Activated gamma-delta T cell treated with anti-CD3 and anti-CD28 coated beads, Interleukin-2, amount 50 U/mL, for 16 hours (primary cell): Measurements from ENCODE around the gene DHX8.

Experiments used
- DNase-seq: peaks from one replicate; pipeline ENCODE4 v3.0.0-alpha.2; 2020; ENCODE audit warnings: low read depth

DHX8 gene

DNA sequence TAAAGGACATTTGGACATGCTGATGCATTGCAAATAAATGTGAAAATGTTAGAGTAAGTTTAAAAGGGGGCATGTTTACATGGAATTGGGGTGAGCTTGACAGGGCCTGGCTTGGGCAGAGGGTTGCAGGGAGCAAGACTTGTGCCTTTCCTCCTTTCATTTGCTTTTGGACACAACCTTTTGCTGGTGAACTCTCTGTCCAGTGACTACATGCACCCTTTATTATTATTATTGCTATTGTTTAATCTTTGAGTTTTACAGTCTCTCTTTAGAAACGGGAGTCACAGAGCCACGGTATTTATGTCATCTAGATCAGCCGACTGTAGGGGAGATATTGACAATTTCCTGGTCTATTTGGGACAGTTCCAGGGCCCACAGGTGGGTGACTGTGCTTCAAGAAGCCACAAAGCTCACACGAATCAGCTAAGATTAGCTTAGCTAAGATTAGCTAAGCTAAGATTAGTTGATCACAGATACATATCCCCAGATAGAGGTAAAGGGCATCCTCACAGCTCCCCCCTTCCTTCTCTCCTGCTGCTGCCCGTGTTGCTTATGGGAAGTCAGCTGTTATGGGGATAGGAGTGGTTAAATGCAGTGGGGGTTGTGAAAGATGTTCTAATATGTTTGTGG, 91.2 kb downstream of the DHX8 start:
- no peak for DNase-seq
